Endothelial cell of umbilical vein (primary cell): ENCODE data around the gene ZNF648. TPM values are rescaled to one million over a fixed set of nuclear protein-coding genes. Genes with fewer than 3 reads are reported as not detected.

Experiments
- BruUV-seq: library from RNA; stranded (reverse); fragments of 400-500 nt; replicated peaks from 2 replicates; lab custom pipeline; 2021; lab: Mats Ljungman, UMichigan
- CTCF ChIA-PET: fragments of 300-600, 350-600 bp; sonication (Branson Sonifier 250); formaldehyde crosslinking; loops from one replicate; lab custom pipeline; 2021; ENCODE audit warnings: antibody characterized with exemption, inconsistent platforms; lab: Charles Lee
- POLR2A ChIA-PET: fragments of 300-600, 350-600 bp; sonication (Branson Sonifier 250); formaldehyde crosslinking; loops from one replicate; lab custom pipeline; 2021; ENCODE audit warnings: antibody characterized with exemption, inconsistent platforms; lab: Charles Lee
- DNase-seq: peaks from one replicate; pipeline ENCODE4 v3.0.0-alpha.2; 2011; ENCODE audit warnings: low read depth, low spot score
- FAIRE-seq: peaks from 2 replicates; lab custom pipeline; 2011; peaks lifted over from hg19 to GRCh38; lab: Jason Lieb, UNC
- H2AFZ ChIP-seq: 2 replicates; pipeline ENCODE4 v1.6.0; 2012; ENCODE audit warnings: low read depth, low read length, control low read depth, inconsistent platforms
- H3K27ac ChIP-seq: 2 replicates; pipeline ENCODE4 v1.5.1; 2011; ENCODE audit warnings: low read depth, mild to moderate bottlenecking, control low read depth, low read length, moderate library complexity; ENCODE audit not compliant: insufficient read depth
- H3K27me3 ChIP-seq, 2 experiments: 2 replicates each; pipeline versions ENCODE4 v1.6.0 to v1.6.1; 2011; ENCODE audit warnings: low read length in 2 of 2, mixed read lengths in 1 of 2; ENCODE audit not compliant: control insufficient read depth in 2 of 2, insufficient read depth in 2 of 2
- H3K36me3 ChIP-seq, 2 experiments: 2 replicates in 1 of 2; 3 replicates in 1 of 2; pipeline ENCODE4 v1.5.1; 2011; ENCODE audit warnings: low read length in 2 of 2, mild to moderate bottlenecking in 1 of 2, moderate library complexity in 1 of 2; ENCODE audit not compliant: control insufficient read depth in 2 of 2, insufficient read depth in 2 of 2; ENCODE audit errors: extremely low read depth in 1 of 2
- H3K4me1 ChIP-seq: 3 replicates; pipeline ENCODE4 v1.5.1; 2011; ENCODE audit warnings: mild to moderate bottlenecking, low read length; ENCODE audit not compliant: control insufficient read depth, insufficient read depth; ENCODE audit errors: extremely low read depth
- H3K4me2 ChIP-seq: 2 replicates; pipeline ENCODE4 v1.6.1; 2011; ENCODE audit warnings: low read length, control low read depth, mixed read lengths; ENCODE audit not compliant: insufficient read depth
- H3K4me3 ChIP-seq, 3 experiments: fragments of 200-600 bp in 1 of 3; sonication (generic), shearing (Covaris generic) in 1 of 3; replicated peaks in 1 of 3; 2 replicates each; pipeline ENCODE4 v1.5.1; 2011 to 2016; ENCODE audit warnings: control low read depth in 3 of 3, low read length in 3 of 3, mild to moderate bottlenecking in 2 of 3, inconsistent platforms in 1 of 3, low read depth in 1 of 3, moderate library complexity in 1 of 3; ENCODE audit not compliant: insufficient read depth in 1 of 3
- H3K79me2 ChIP-seq: 2 replicates; pipeline ENCODE4 v1.6.0; 2012; ENCODE audit warnings: low read length, inconsistent platforms; ENCODE audit not compliant: control insufficient read depth, insufficient read depth
- H3K9ac ChIP-seq: replicated peaks from 2 replicates; pipeline ENCODE3; 2011; ENCODE audit warnings: low read length, control low read depth; ENCODE audit not compliant: insufficient read depth; ENCODE audit errors: extremely low read depth
- H3K9me1 ChIP-seq: replicated peaks from 3 replicates; pipeline ENCODE4 v1.6.0; 2011; ENCODE audit warnings: mild to moderate bottlenecking, low read length; ENCODE audit not compliant: control insufficient read depth, insufficient read depth; ENCODE audit errors: extremely low read depth
- H3K9me3 ChIP-seq: replicated peaks from 2 replicates; pipeline ENCODE4 v1.5.1; 2012; ENCODE audit warnings: low read length, inconsistent platforms; ENCODE audit not compliant: control insufficient read depth, insufficient read depth
- H4K20me1 ChIP-seq: replicated peaks from 2 replicates; pipeline ENCODE3; 2011; ENCODE audit warnings: mild to moderate bottlenecking, low read length; ENCODE audit not compliant: control insufficient read depth, insufficient read depth; ENCODE audit errors: extremely low read depth
- CTCF ChIP-seq, 2 donors: IDR thresholded peaks; 1 replicate in 1 of 2; 2 replicates in 1 of 2; pipeline ENCODE4 v1.5.1; 2011; ENCODE audit warnings: low read length in 2 of 2, mild to moderate bottlenecking in 2 of 2, moderate library complexity in 2 of 2, control low read depth in 1 of 2, inconsistent platforms in 1 of 2, low read depth in 1 of 2; ENCODE audit not compliant: insufficient read depth in 1 of 2; ENCODE audit errors: extremely low read depth in 1 of 2
- FOS ChIP-seq: IDR thresholded peaks from 2 replicates; pipeline ENCODE4 v1.6.1; 2011; ENCODE audit warnings: mild to moderate bottlenecking, low read length, moderate library complexity, borderline replicate concordance; ENCODE audit not compliant: insufficient read depth
- GATA2 ChIP-seq: IDR thresholded peaks from 2 replicates; pipeline ENCODE4 v1.7.0; 2011; ENCODE audit warnings: low read depth, mild to moderate bottlenecking, moderate library complexity, mixed read lengths, low read length; ENCODE audit not compliant: insufficient read length, insufficient read depth
- JUN ChIP-seq: IDR thresholded peaks from 2 replicates; pipeline ENCODE4 v1.6.1; 2011; ENCODE audit warnings: borderline replicate concordance, low read depth; ENCODE audit not compliant: insufficient read length, insufficient read depth
- MAX ChIP-seq: IDR thresholded peaks from 2 replicates; pipeline ENCODE4 v1.6.1; 2011; ENCODE audit not compliant: insufficient read depth, insufficient read length
- MYC ChIP-seq: IDR thresholded peaks from one replicate; pipeline ENCODE4 v1.6.1; 2011; ENCODE audit warnings: mild to moderate bottlenecking, low read depth, low read length
- POLR2A ChIP-seq: IDR thresholded peaks from 2 replicates; pipeline ENCODE4 v1.6.1; 2012; ENCODE audit warnings: low read depth, mild to moderate bottlenecking, control low read depth, low read length
- dilution Hi-C: fragments of 300-500 bp; cut with MboI; formaldehyde crosslinking; loops from one replicate; pipeline ENCODE4 v1.15.0; 2019; ENCODE audit warnings: low sequenced_read_pairs; ENCODE audit not compliant: extremely low pct_ligation_motif_present
- intact Hi-C: fragments of 100-400 bp; cut with micrococcal nuclease; formaldehyde crosslinking; loops from one replicate; pipeline ENCODE4 v1.10.0; 2022
- polyA plus RNA-seq, 4 experiments: library from polyadenylated mRNA; depleted of rRNA in 3 of 4; stranded (reverse) in 3 of 4; unstranded in 1 of 4; fragments of >200 nt; gene quantifications; 2 replicates each; pipeline versions ENCODE4 v1.2.1 to v1.2.3, GENCODE V29; 2011 to 2012; ENCODE audit warnings: missing spikeins in 1 of 4
- total RNA-seq: library from RNA; stranded (reverse); gene quantifications from 2 replicates; pipeline ENCODE4 v1.2.3, GENCODE V29; 2021

Gene ZNF648
- total and polyA plus RNA-seq, 2 donors (not counting 3 experiments of a cell fraction or from before 2014, with no cell fraction given) = not detected

- intact Hi-C loops (no loop called here), dilution Hi-C loops (no loop called here)
- no peaks in the 10 kb centered on the region for H3K4me1 ChIP-seq
- no peaks in the 10 kb centered on the region for H4K20me1 ChIP-seq
- no peaks in the 10 kb centered on the region for H3K9me1 ChIP-seq
- H3K36me3 ChIP-seq = no peaks in the 10 kb centered on the region
- H3K4me2 ChIP-seq = no peak overlapping the region
- no peak overlapping the region for H3K4me3 ChIP-seq
- no peak overlapping the region for H3K27ac ChIP-seq
- H2AFZ ChIP-seq = no peak overlapping the region
- FAIRE-seq = no peak
- no TSS peak for BruUV-seq
- no peak for DNase-seq
- H3K27me3 ChIP-seq = no peaks in the 10 kb centered on the region
- H3K9ac ChIP-seq = no peak overlapping the region
- no peaks in the 10 kb centered on the region for H3K79me2 ChIP-seq
- CTCF ChIA-PET = no interaction called here
- TF ChIP-seq GATA2 (no peak), CTCF (IDR thresholded peaks at IDR 0.05; ENCODE audit: extremely low read depth in 1 of 2, insufficient read depth in 1 of 2, low read depth in 1 of 2, low read length in 2 of 2) (peak in 1 of 2 donors; percentile 3), POLR2A (no peak), JUN (no peak), MAX (no peak), FOS (no peak), MYC (no peak)
- no peaks in the 10 kb centered on the region for H3K9me3 ChIP-seq
- POLR2A ChIA-PET = no interaction called here
These were observed 26.3 kb downstream of the ZNF648 start for GRCh38 chr1:182035097-182035770.
